C4-2B (cell line): ENCODE data around the gene ATP6V0C.
A peak's percentile ranks its signal among the peaks of the same experiment; 100 is the strongest.

Source experiments
- H3K27ac ChIP-seq: fragments of 450-650 bp; 2 replicates; pipeline ENCODE4 v1.5.1; 2017
- ZFX ChIP-seq: fragments of 450-650 bp; IDR thresholded peaks from 2 replicates; pipeline ENCODE4 v1.6.1; 2017
- TF ChIP-seq, protein P1 (sequence below): fragments of 450-650 bp; conservative IDR thresholded peaks from 2 replicates; pipeline ENCODE4 v1.5.1; 2017; ENCODE audit warnings: mild to moderate bottlenecking

ATP6V0C gene

GRCh38 chr16:2516391-2517240, 2.9 kb downstream of the ATP6V0C start:
- TF ChIP-seq ZFX, result no peak
- TF ChIP-seq, protein P1, sequence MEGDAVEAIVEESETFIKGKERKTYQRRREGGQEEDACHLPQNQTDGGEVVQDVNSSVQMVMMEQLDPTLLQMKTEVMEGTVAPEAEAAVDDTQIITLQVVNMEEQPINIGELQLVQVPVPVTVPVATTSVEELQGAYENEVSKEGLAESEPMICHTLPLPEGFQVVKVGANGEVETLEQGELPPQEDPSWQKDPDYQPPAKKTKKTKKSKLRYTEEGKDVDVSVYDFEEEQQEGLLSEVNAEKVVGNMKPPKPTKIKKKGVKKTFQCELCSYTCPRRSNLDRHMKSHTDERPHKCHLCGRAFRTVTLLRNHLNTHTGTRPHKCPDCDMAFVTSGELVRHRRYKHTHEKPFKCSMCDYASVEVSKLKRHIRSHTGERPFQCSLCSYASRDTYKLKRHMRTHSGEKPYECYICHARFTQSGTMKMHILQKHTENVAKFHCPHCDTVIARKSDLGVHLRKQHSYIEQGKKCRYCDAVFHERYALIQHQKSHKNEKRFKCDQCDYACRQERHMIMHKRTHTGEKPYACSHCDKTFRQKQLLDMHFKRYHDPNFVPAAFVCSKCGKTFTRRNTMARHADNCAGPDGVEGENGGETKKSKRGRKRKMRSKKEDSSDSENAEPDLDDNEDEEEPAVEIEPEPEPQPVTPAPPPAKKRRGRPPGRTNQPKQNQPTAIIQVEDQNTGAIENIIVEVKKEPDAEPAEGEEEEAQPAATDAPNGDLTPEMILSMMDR, result no peak
- H3K27ac ChIP-seq, result peak overlapping the region; percentile 58; the same call in 1 of the 2 replicates

DNA sequence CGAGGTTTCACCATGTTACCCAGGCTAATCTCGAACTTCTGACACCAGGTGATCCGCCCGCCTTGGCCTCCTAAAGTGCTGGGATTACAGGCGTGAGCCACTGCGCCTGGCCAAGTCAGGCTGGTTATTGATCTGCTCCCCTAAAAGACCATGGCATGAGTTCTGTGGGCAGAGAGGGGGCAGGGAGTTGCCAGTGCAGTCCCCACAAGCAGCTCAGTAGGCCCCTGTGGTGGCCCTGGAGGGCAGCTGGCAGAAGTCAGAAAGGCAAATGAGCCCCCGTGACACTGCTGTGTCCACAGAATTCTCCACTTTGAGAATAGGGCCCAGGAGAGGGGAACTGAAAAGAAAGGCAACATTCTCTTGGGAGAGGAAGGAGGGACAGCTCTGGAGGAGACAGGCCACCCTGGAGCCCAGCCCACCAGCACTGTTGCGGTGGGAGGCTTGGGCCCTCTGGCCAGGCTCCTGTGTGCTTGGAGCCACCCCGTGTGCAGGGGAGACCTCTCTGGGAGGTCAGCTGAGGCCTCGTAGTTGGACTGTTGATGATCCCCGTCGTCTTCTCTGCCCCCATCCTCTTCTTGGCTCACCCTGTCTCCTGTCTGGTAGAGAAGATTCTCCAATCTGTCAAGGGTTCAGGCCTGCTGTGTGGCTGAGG, 4.3 kb downstream of the ATP6V0C start:
- H3K27ac ChIP-seq, result peak overlapping the region; percentile 58
- TF ChIP-seq, protein P1, result no peak
- TF ChIP-seq ZFX, result no peak

GRCh38 chr16:2518823-2519710, 5.3 kb downstream of the ATP6V0C start:
- TF ChIP-seq, protein P1, result no peak; the same call in 1 of the 2 replicates
- H3K27ac ChIP-seq, result peak overlapping the region; percentile 58

- no peak for TF ChIP-seq ZFX
- TF ChIP-seq, protein P1, result no peak
- peak overlapping the region; percentile 58 for H3K27ac ChIP-seq
Observed at GRCh38 chr16:2519711-2520080, 5.9 kb downstream of the ATP6V0C start.

DNA sequence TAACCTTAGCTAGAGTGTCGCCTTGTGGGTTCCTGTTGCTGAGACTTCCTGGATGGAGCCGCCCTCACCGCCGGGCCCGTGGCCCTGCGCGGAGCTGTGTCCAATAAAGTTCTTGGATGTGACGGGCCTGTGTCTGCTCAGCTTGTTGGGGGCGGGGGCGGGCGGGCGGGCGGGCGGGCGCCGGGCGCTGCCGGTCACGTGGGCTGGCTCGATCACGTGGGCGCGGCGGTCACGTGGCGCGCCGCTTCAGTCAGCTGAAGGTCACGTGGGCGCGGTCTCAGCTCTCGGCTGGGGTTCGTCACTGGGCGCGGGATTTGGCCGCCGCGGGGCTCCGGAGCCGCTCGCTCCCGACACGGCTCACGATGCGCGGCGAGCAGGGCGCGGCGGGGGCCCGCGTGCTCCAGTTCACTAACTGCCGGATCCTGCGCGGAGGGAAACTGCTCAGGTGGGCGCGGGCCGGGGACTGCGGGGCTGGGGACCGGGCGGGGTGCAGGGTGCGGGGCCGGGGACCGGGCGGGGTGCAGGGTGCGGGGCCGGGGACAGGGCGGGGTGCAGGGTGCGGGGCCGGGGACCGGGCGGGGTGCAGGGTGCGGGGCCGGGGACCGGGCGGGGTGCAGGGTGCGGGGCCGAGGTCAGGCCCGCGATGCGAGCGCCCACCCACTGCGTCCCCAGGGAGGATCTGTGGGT, 6.5 kb downstream of the ATP6V0C start, which contains the start of gene AMDHD2:
Gene AMDHD2, plus strand, starts transcription at position 275 of the 687 bp plus-strand sequence. Its CDS starts 88 bp downstream, at position 363.
- peak within 1 kb of the TSS; percentile 58 for H3K27ac ChIP-seq
- no peak for TF ChIP-seq ZFX
- TF ChIP-seq, protein P1, result no peak

DNA sequence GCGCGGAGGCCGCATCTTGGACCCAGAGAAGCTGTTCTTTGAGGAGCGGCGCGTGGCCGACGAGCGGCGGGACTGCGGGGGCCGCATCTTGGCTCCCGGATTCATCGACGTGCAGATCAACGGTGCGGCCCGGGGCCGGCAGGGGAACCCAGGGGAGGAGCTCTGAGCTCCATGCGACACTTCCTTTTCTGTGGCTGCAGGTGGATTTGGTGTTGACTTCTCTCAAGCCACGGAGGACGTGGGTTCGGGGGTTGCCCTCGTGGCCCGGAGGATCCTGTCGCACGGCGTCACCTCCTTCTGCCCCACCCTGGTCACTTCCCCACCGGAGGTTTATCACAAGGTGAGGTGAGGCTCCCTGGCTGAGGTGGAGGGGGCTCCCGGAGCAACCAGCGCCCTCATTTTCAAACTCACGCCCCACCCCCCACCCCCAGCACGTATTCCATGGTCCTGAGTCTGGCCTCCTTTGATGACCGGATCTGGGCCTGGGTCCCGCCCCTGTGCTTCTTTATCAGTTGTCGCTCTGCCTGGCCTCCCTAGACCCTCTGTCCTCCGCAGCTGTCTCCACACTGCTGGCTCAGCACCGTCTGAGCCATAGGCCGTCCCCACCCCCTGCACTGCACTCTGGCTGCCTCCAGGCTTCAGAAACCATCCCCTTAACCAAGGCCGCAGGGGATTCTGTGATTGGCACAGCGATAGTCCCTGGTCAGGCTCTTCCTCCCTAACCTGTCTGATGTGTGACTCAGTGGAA, 7.2 kb downstream of the ATP6V0C start:
- peak overlapping the region; percentile 58 for H3K27ac ChIP-seq

More for the DNA sequence above, 7.2 kb downstream of the ATP6V0C start:
- TF ChIP-seq ZFX, result no peak
- TF ChIP-seq, protein P1, result no peak
